Measurements from ENCODE around the gene RAD51B.
A peak's percentile ranks its signal among the peaks of the same experiment; 100 is the strongest.

DNA sequence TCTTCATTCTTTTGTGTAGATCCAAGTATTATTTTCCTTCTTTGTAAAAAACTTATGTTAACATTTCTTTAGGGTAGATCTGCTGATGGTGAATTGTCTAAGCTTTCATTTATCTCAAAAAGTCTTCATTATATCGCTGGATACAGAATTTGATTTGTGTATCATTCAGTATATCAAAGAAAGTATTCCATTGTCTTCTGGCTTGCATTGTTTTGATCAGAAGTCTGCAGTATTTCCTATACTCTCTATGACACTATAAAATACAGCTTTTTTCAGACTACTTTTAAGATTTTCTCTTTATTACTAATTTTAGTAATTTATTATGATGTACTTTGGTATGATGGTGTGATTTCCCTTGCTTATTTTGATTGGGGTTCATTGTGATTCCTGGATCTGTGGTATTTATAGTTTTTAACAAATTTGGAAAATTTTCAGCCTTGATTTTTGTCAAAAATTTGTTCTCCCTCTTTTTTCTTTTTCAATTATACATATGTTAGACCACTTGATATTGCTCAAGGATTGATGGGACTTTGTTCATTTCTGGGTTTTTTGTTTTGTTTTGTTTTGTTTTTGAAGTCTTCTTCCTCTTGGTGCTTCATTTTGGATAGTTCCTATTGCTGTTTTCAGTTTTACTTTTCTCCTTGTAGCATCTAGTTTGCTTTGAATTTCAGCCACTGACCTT is 796.8 kb downstream of the RAD51B start:
- TF ChIP-seq EP300 (IDR thresholded peaks at IDR 0.05; ENCODE audit: low read length) (no peak), ZNF274 (IDR thresholded peaks at IDR 0.05; ENCODE audit: borderline replicate concordance, low read depth, low read length) (no peak), JUND (IDR thresholded peaks at IDR 0.05; ENCODE audit: borderline replicate concordance, low read depth, low read length) (no peak), JUND (tag; IDR thresholded peaks at IDR 0.05; ENCODE audit: borderline replicate concordance, low read depth, low read length) (no peak), RFX5 (IDR thresholded peaks at IDR 0.05; ENCODE audit: low read depth, low read length) (no peak), HDAC1 (IDR thresholded peaks at IDR 0.05) (peak in 1 of 2 experiments; percentile 42; a peak in 1 of 4 replicates), SMARCC2 (IDR thresholded peaks at IDR 0.05; ENCODE audit: low read depth) (no peak), HNRNPK (IDR thresholded peaks at IDR 0.05; ENCODE audit: low read depth, low read length, poor library complexity, severe bottlenecking) (no peak), ZZZ3 (IDR thresholded peaks at IDR 0.05) (no peak), GABPA (tag; conservative IDR thresholded peaks at IDR 0.05; ENCODE audit: low read depth) (no peak), ZNF140 (CRISPR knock-in tag; IDR thresholded peaks at IDR 0.05) (no peak), POLR2A (conservative IDR thresholded peaks at IDR 0.05) (no peak)
- TF ChIP-seq, protein P1, sequence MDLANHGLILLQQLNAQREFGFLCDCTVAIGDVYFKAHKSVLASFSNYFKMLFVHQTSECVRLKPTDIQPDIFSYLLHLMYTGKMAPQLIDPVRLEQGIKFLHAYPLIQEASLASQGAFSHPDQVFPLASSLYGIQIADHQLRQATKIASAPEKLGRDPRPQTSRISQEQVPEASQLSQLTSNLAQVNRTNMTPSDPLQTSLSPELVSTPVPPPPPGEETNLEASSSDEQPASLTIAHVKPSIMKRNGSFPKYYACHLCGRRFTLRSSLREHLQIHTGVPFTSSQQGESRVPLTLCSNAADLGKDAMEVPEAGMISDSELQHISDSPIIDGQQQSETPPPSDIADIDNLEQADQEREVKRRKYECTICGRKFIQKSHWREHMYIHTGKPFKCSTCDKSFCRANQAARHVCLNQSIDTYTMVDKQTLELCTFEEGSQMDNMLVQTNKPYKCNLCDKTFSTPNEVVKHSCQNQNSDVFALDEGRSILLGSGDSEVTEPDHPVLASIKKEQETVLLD (IDR thresholded peaks at IDR 0.05) = no peak

Data from K562 (cell line).